SU-DHL-6 (cell line): ENCODE measurements around the gene RSPH9.

Experiments
- CTCF ChIP-seq: fragments of 200-600 bp; sonication (generic); IDR thresholded peaks from one replicate; pipeline ENCODE4 v1.5.1; 2017; ENCODE audit warnings: antibody characterized with exemption, mild to moderate bottlenecking, low read length, moderate library complexity; ENCODE audit not compliant: insufficient read depth, poor library complexity, severe bottlenecking
- EZH2phosphoT487 ChIP-seq: fragments of 200-600 bp; sonication (generic), shearing (Covaris generic); conservative IDR thresholded peaks from 2 replicates; pipeline ENCODE4 v1.6.1; 2018; ENCODE audit warnings: mild to moderate bottlenecking, antibody characterized with exemption, low read length, moderate library complexity, mixed read lengths

DNA sequence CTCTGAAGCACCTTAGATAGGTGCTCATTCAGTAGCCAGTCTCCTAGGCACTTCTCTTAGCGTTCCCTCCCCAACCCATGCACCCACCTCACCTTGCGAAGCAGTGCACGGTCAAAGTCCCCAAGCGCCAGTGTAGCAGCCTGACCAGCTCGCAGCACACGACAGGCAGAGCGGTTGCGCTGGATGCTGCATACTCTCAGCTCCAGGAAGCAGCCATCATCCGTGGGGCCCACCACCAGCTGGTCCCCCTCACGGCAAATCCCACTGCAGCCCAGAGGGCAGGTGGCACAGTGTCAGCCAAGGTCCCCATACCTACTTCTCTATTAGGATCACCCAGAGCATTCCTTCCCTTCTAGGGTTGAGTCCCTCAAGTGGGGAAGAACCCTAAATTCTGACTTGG is 22.3 kb upstream of the RSPH9 start:
- TF ChIP-seq EZH2phosphoT487 (no peak), CTCF (no peak)
